CD4-positive, alpha-beta T cell treated with Interleukin-21 for 1 hour (primary cell): ENCODE measurements around the gene HCN1.
"Not testable (repeated sequence)": the region's sequence is repeated elsewhere in the genome, so short reads cannot be mapped to it uniquely, and the experiment has no call there.

Experiments used
- DNase-seq: peaks from one replicate; pipeline ENCODE4 v3.0.0-alpha.2; 2020

The HCN1 gene

GRCh38 chr5:45609661-45610060 lies 86.5 kb downstream of the HCN1 start:
- DNase-seq, result no peak

GRCh38 chr5:45604092-45604491 lies 92.1 kb downstream of the HCN1 start:
- DNase-seq, result no peak

DNA sequence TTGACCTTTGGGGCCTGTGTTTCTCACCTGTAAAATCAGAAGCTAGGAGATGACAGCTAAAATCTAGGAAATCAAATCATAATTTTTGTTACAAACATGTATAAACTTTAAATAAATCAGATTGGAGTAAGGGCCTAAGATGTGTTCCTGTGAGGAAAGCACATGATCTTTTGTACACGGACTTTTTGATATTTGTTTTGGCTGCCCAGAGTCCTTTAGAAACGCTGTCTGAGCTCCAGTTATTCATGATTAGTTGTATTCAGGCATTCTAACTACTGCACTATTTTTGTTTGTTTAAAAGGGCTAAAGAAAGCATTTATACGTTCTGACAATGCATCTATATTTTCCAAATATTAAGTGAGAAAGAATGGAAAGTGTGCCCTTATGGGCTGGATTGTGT lies 94.8 kb downstream of the HCN1 start:
- no peak for DNase-seq

DNA sequence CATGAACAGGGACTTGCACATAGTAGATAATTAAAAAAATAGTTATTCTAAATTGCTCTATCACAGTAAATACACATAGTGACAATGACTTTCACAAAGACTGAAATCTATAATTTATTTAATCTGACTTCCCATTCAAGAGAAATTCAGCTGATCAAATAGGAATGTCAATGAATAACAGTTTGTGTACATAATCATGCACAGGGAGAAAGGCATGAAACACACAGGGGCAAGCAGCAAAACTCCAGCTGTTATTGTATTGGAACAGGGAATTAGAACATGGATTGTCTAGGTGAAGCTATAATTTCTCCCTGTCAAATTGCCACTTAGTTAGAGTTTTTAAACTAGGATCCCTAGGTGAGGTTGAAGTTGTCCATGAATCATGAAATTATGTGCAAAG lies 99.9 kb downstream of the HCN1 start:
- no peak for DNase-seq

- not testable (repeated sequence) for DNase-seq
Measured at GRCh38 chr5:45586001-45586400, 110.2 kb downstream of the HCN1 start.

DNA sequence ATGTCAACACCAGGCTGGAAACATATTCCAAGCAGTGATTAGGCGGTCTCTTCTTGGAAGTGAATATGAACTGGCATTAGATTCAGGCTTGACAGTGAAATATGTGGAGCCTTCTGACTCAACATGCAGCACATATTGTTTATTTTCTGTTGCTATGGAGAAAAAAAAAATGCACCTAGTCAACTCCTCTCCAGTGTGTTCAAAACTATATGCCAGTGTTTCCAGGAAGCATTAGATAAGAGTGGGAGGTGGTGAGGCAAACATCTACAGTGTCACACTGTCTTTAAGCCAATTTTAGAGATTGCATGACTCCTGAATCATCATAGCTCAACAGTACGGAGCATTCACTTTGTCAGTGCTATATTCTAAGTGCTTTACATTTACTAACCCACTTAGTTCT lies 117.9 kb downstream of the HCN1 start:
- DNase-seq, result no peak

GRCh38 chr5:45568813-45569212 lies 127.4 kb downstream of the HCN1 start:
- DNase-seq, result no peak

GRCh38 chr5:45542421-45542820 lies 153.8 kb downstream of the HCN1 start:
- no peak for DNase-seq

DNA sequence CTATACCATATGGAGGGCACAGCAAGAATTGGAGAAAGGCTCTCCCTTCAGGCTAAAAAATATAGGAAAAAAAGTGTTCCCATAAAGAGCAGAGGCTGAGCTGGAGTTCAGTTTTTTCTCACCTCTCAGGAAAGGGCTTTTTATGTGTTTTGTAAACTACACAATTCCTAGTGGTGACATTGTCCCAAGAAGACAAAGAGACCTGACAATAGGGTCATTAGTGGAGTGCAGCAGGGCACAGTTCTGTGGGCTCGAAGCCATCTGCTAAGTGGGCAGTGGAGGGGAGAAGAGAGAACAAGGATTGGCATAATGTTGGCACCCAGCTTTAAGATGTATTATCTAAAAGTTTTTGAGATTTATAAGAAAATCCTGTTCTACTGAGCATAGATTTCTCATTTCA lies 162.5 kb downstream of the HCN1 start:
- no peak for DNase-seq

- no peak for DNase-seq
Measured at GRCh38 chr5:45532826-45533624, 163.2 kb downstream of the HCN1 start.

GRCh38 chr5:45521067-45521466 lies 175.1 kb downstream of the HCN1 start:
- no peak for DNase-seq

DNA sequence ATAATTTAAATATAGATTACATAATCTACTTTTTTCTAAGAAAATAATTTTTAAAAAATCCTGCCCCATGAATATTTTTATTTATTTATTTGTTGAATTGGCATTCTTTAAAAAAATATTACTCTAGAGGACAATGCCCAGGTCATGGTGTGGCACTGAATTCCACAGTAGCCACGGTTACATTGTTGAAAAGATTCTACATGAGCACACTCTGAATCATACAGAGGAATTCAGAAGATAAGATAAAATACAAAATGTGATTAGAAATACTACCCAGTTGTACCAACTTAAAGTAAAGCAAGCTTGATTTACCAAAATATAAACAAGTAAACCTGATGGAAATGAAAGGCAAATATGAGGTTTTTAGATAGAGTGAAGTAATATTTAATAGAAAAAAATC lies 183.7 kb downstream of the HCN1 start:
- DNase-seq, result no peak

GRCh38 chr5:45509371-45509770 lies 186.8 kb downstream of the HCN1 start:
- no peak for DNase-seq

- DNase-seq, result no peak
Measured at GRCh38 chr5:45508135-45508534, 188.0 kb downstream of the HCN1 start.

DNA sequence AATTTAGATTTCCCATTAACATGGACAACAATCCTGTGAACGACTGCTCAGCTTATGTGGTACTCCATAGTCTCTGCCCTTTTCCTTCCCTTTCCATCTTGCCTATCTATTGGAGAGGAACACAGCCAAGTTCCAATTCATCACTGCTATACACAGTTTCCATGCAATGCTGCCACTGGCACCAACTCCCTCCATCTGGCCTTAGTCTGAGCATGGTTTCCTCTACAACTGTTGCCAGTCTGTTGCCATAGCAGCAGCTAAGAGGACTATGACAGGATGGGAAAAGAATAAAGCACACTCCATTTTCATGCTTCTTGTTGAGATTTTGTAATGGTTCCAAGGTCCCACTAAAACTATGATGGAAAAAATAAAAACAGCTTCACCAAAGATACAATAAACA lies 189.0 kb downstream of the HCN1 start:
- DNase-seq, result no peak

DNA sequence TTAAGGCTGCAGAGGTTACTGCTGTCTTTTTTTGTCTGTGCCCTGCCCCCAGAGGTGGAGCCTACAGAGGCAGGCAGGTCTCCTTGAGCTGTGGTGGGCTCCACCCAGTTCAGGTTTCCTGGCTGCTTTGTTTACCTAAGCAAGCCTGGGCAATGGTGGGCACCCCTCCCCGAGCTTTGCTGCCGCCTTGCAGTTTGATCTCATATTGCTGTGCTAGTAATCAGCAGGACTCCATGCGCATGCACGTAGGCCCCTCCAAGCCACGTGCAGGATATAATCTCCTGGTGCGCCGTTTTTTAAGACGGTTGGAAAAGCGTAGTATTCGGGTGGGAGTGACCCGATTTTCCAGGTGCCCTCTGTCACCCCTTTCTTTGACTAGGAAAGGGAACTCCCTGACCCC lies 197.2 kb downstream of the HCN1 start:
- not testable (repeated sequence) for DNase-seq

GRCh38 chr5:45491368-45491767 lies 204.8 kb downstream of the HCN1 start:
- no peak for DNase-seq

GRCh38 chr5:45484781-45485180 lies 211.4 kb downstream of the HCN1 start:
- no peak for DNase-seq

GRCh38 chr5:45454114-45454513 lies 242.1 kb downstream of the HCN1 start:
- DNase-seq, result no peak

DNA sequence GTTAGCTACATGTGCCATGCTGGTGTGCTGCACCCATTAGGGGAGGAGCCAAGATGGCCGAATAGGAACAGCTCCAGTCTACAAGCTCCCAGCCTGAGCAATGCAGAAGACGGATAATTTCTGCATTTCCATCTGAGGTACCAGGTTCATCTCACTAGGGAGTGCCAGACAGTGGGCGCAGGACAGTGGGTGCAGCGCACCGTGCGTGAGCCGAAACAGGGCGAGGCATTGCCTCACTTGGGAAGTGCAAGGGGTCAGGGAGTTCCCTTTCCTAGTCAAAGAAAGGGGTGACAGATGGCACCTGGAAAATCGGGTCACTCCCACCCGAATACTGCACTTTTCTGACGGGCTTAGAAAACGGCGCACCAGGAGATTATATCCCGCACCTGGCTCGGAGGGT lies 251.3 kb downstream of the HCN1 start:
- DNase-seq, result not testable (repeated sequence)

- no peak for DNase-seq
Measured at GRCh38 chr5:45440466-45440865, 255.7 kb downstream of the HCN1 start.

- DNase-seq, result no peak
Measured at GRCh38 chr5:45437752-45438151, 258.4 kb downstream of the HCN1 start.

- no peak for DNase-seq
Measured at GRCh38 chr5:45417285-45417998, 278.7 kb downstream of the HCN1 start.
